HEK293T (cell line): Measurements from ENCODE around the gene NDOR1.

Source experiments
- BHLHE40 ChIP-seq: fragments of 450-650 bp; IDR thresholded peaks from 2 replicates; pipeline ENCODE4 v1.6.1; 2016; ENCODE audit warnings: mild to moderate bottlenecking, moderate library complexity, borderline replicate concordance
- FOXA1 ChIP-seq: fragments of 450-650 bp; IDR thresholded peaks from 2 replicates; pipeline ENCODE4 v1.6.1; 2016; ENCODE audit warnings: mild to moderate bottlenecking
- FOXM1 ChIP-seq: fragments of 450-650 bp; IDR thresholded peaks from 2 replicates; pipeline ENCODE4 v1.6.1; 2017; ENCODE audit warnings: mild to moderate bottlenecking, borderline replicate concordance
- SP1 ChIP-seq: fragments of 450-650 bp; IDR thresholded peaks from 2 replicates; pipeline ENCODE4 v1.6.1; 2017
- SUZ12 ChIP-seq: fragments of 450-650 bp; IDR thresholded peaks from 2 replicates; pipeline ENCODE4 v1.6.1; 2016; ENCODE audit warnings: mild to moderate bottlenecking
- TARDBP ChIP-seq: fragments of 450-650 bp; IDR thresholded peaks from 2 replicates; pipeline ENCODE4 v1.6.1; 2016
- TF ChIP-seq, protein P1 (sequence below): fragments of 450-650 bp; IDR thresholded peaks from 2 replicates; pipeline ENCODE4 v1.6.1; 2016

DNA sequence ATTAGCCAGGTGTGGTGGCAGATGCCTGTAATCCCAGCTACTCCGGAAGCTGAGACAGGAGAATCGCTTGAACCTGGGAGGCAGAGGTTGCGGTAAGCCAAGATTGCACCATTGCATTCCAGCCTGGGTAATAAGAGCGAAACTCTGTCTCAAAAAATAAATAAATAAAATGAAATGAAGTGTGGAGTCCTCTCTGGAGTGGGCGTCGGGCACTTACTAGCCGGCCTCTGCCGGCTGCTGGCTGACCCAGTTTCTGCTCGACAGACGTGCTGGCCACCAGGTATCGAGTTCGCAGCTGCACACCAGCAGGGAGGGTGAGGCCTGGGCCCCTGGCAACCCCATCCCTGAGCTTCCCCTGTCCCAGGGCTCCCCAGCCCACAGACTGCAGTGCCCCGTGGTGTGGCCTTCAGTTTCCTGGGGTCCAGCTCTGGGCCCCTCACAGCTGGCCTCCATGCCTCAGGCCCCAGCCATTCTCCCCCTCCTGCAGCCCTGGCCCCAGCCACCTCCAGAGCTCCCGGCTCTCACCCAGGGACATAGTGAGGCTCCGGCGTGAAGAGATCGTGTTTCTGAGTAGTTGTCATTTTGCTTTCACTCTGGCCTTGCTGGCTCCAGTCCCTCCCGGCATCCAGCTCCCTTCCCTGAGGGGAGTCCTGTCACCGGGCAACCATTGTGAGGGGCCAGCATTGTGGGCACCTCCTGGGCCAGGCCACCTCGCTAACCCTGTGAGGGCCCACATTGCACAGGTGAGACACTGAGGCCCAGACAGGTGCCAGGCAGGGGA lies 41.8 kb downstream of the NDOR1 start:
- TF ChIP-seq BHLHE40 (no peak), FOXA1 (no peak), SUZ12 (no peak), FOXM1 (no peak), TARDBP (no peak), SP1 (no peak)
- TF ChIP-seq, protein P1, sequence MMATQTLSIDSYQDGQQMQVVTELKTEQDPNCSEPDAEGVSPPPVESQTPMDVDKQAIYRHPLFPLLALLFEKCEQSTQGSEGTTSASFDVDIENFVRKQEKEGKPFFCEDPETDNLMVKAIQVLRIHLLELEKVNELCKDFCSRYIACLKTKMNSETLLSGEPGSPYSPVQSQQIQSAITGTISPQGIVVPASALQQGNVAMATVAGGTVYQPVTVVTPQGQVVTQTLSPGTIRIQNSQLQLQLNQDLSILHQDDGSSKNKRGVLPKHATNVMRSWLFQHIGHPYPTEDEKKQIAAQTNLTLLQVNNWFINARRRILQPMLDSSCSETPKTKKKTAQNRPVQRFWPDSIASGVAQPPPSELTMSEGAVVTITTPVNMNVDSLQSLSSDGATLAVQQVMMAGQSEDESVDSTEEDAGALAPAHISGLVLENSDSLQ = no peak
